RWPE2 (cell line): ENCODE measurements around the gene CTCF.

Experiments used
- ATAC-seq: fragments of 200-7000 bp; cut with Tn5 transposase; 3 replicates; pipeline ENCODE4 v1.9.1; 2021; ENCODE audit warnings: low read depth
- DNase-seq: peaks from one replicate; pipeline ENCODE4 v3.0.0-alpha.2; 2020; ENCODE audit warnings: low spot score
- H3K27ac ChIP-seq: fragments of 450-650 bp; 2 replicates; pipeline ENCODE4 v1.5.1; 2017; ENCODE audit warnings: mild to moderate bottlenecking; ENCODE audit not compliant: poor library complexity, severe bottlenecking
- H3K27me3 ChIP-seq: fragments of 250-450 bp; sonication (Bioruptor Pico); 2 replicates; pipeline ENCODE4 v1.5.1; 2021; ENCODE audit warnings: mild to moderate bottlenecking, moderate library complexity; ENCODE audit not compliant: insufficient read depth, poor library complexity, severe bottlenecking
- H3K36me3 ChIP-seq: fragments of 250-450 bp; sonication (Bioruptor Pico); 2 replicates; pipeline ENCODE4 v1.5.1; 2020; ENCODE audit warnings: low read depth, mild to moderate bottlenecking, moderate library complexity
- H3K4me1 ChIP-seq: fragments of 250-450 bp; sonication (Bioruptor Pico); 2 replicates; pipeline ENCODE4 v1.5.1; 2021; ENCODE audit warnings: mild to moderate bottlenecking, moderate library complexity; ENCODE audit not compliant: insufficient read depth, poor library complexity, severe bottlenecking
- H3K4me3 ChIP-seq: fragments of 250-450 bp; sonication (Bioruptor Pico); 2 replicates; pipeline ENCODE4 v1.5.1; 2021; ENCODE audit warnings: mild to moderate bottlenecking, moderate library complexity; ENCODE audit not compliant: severe bottlenecking
- H3K9me3 ChIP-seq: fragments of 250-450 bp; sonication (Bioruptor Pico); 2 replicates; pipeline ENCODE4 v1.5.1; 2021; ENCODE audit warnings: mild to moderate bottlenecking, moderate library complexity; ENCODE audit not compliant: severe bottlenecking
- TF ChIP-seq, protein P1 (sequence below): fragments of 450-650 bp; IDR thresholded peaks from one replicate; pipeline ENCODE4 v1.5.1; 2017; ENCODE audit warnings: mild to moderate bottlenecking, moderate library complexity; ENCODE audit not compliant: poor library complexity, severe bottlenecking

CTCF gene

DNA sequence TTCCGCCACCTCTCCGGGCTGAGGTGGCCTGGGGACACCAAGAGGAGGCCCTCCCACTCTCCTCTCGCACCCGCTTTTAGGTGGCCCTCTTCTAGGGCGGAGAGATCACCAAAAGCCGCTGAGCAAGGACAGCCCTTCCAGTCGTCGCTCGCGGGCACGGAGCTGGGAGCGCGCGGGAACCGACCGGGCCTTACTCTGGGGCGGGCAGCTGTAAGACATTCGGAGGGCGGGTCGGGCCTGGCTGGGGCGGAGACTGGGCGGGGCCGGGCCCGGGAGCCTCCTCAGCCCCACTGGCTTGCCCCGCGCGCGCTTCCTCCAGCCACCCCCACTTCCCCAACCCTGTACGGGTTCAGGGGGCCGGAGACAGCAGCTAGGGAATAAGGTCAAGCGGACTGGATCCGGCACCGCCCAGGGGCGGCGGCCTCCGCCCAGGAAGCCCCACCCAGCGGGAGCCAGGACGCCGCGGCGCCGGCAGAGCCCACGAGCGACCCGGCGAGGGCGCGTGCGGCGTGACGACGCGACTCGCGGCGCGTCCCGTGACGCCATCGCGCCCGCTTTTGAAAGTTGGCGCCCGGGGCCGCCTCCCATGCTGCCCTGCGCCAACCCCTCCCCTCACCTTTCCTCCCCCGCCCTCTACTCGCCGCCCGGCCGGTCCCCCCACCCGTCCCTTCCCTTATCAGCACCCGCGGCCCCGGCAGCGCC, 351 bp upstream of the CTCF start:
- DNase-seq, result peak; percentile 98
- peak; percentile 95 for ATAC-seq
- Histone ChIP-seq H3K27me3 (no peaks in the 10 kb centered on the region), H3K27ac (peak overlapping the region; percentile 93), H3K4me1 (peaks cover 5% of the 10 kb centered on the region), H3K4me3 (peak overlapping the region; percentile 98), H3K36me3 (no peaks in the 10 kb centered on the region), H3K9me3 (no peaks in the 10 kb centered on the region)
- TF ChIP-seq, protein P1, sequence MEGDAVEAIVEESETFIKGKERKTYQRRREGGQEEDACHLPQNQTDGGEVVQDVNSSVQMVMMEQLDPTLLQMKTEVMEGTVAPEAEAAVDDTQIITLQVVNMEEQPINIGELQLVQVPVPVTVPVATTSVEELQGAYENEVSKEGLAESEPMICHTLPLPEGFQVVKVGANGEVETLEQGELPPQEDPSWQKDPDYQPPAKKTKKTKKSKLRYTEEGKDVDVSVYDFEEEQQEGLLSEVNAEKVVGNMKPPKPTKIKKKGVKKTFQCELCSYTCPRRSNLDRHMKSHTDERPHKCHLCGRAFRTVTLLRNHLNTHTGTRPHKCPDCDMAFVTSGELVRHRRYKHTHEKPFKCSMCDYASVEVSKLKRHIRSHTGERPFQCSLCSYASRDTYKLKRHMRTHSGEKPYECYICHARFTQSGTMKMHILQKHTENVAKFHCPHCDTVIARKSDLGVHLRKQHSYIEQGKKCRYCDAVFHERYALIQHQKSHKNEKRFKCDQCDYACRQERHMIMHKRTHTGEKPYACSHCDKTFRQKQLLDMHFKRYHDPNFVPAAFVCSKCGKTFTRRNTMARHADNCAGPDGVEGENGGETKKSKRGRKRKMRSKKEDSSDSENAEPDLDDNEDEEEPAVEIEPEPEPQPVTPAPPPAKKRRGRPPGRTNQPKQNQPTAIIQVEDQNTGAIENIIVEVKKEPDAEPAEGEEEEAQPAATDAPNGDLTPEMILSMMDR, result no peak

DNA sequence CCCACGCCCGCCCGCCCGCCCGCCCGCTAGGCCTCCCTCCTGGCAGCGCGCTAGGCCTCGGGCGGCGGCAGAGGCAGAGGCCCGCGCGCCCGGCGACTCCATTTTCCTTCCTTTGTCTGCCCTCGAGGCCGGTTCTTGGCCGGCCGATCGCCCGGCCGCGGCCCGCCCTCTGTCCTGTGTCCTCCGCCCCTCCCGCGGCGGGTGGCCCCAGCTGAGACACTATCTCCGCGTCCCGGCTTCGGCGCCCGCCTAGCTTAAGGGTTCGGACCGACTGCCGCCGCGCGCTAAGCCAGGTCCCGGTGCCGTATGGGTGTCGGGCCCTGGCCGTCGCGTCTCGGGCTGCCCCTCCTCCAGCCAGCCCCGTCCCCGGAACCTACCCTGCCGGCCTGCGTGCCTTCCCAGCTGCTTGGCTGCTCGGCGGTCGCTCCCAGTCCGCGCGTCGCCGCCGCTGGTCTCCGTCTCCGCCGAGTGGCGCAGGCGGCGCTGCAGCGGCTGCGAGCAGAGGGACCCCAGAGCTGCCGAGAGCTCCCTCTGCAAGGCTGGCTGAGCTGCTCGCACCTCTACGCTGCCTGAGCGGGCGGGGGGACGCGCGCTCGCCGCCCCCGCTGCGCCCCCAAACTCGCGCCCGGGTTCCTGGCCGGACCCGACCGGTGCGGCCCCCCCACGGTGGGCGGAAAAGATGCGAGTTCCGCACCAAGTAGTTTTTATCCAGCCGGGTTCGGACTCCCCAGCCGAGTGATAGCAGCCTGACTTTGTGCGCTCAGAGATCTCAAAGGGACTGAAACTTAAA, 787 bp downstream of the CTCF start:
- peaks cover 5% of the 10 kb centered on the region for H3K4me1 ChIP-seq
- H3K9me3 ChIP-seq, result no peaks in the 10 kb centered on the region
- H3K4me3 ChIP-seq, result peak overlapping the region; percentile 98
- DNase-seq (no peak), ATAC-seq (peak; percentile 7)
- no peaks in the 10 kb centered on the region for H3K36me3 ChIP-seq
- H3K27ac ChIP-seq, result peak overlapping the region; percentile 93
- TF ChIP-seq, protein P1, result peak; percentile 59
- no peaks in the 10 kb centered on the region for H3K27me3 ChIP-seq

DNA sequence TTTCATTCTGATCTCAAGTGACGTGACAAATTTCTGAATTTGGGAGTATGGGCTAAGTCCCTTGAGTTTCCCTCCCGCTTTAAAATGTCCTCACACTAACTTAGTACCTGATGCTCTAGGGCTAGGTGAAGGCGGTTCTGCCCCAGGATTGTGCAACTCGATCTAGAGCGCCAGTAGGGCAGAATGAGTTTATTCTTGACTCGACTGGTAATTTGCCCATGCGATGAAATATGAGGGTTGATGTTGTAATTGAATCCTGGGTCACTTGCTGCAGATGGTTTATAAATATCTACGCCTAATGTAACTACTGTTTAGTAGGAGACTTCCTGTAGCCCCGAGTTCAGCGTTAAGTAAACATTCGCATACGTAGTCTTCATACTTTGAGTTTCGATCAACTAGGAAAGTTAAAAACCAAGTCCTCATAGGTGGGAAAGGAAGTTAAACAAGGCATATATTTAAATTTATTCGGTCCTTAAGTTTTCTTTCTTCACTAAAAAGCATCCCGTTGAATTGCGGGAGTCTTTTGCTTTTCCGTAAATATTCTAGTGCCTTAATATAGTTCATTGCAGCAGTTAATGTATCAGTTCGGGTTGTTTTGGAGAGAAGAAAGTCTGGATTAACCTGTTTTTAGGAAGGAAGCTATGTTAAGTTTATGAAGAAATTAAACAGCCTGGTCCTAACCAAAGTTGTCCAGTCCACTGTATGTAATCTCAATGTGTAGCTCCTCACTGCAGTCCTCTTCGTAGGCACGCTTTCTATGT, 1.6 kb downstream of the CTCF start:
- Histone ChIP-seq H3K4me1 (peaks cover 5% of the 10 kb centered on the region), H3K36me3 (no peaks in the 10 kb centered on the region), H3K27ac (peak overlapping the region; percentile 93), H3K4me3 (peak overlapping the region; percentile 98), H3K27me3 (no peaks in the 10 kb centered on the region), H3K9me3 (no peaks in the 10 kb centered on the region)
- TF ChIP-seq, protein P1, result no peak
- 0 out of 3 replicates have a peak, but pooled peaks have one; percentile 11 for ATAC-seq
- no peak for DNase-seq

DNA sequence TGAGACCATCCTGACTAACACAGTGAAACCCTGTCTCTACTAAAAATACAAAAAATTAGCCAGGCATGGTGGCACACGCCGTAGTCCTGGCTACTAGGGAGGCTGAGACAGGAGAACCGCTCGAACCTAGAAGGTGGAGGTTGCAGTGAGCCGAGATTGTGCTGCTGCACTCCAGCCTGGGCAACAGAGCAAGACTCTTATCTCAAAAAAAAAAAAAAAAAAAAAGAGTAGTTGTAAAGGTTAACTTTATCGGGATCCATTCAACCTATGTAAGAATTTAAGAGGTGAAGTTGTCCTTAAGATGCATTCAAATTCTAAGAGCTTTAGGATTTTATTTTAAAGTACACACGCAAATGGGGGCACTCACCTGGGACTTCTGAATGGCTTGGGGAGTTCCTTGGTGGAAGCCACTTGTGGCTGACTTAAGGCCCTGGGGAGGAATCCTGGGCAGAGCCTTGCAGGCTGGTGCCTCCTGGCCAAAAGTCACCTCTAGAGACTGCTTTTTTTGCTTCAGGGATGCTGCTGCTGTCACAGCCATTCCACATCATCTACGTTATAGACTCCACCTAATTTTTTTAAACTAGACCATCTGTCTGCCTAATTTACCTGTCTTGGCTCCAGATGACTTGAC, 3.3 kb downstream of the CTCF start:
- no peak overlapping the region for H3K4me3 ChIP-seq

More for the DNA sequence above, 3.3 kb downstream of the CTCF start:
- Histone ChIP-seq H3K27me3 (no peaks in the 10 kb centered on the region), H3K27ac (no peak overlapping the region), H3K4me1 (peaks cover 5% of the 10 kb centered on the region), H3K36me3 (no peaks in the 10 kb centered on the region), H3K9me3 (no peaks in the 10 kb centered on the region)
- DNase-seq (no peak), ATAC-seq (no peak)
- TF ChIP-seq, protein P1, result no peak
